SK-N-MC (cell line): Measurements from ENCODE around the gene MSH3.

Experiments
- EZH2 ChIP-seq: fragments of 200-600 bp; sonication (generic); IDR thresholded peaks from one replicate; pipeline ENCODE4 v1.6.1; 2017; ENCODE audit warnings: antibody characterized with exemption
- POLR2AphosphoS5 ChIP-seq: IDR thresholded peaks from 2 replicates; pipeline ENCODE4 v1.6.1; 2012; ENCODE audit warnings: mild to moderate bottlenecking, low read depth, low read length, borderline replicate concordance

DNA sequence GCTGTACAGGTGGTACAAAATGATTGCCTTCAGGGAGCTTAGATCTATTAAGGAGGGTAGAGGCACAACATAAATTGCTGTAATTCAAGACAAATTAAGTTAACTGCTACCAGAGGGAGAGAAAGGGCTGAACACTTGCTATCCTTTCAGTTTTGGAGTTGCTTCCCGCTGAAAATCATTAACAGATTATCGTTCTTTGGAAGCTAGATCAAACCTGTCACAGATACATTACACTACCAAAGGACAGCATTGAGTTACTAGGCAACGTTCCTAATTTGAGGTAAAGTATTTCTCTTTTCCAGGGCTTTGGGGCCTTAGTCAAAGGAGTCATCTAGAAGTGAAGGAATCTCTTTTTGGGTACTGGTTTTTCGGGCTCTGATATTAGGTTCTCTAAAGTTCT, 85.0 kb downstream of the MSH3 start:
- TF ChIP-seq POLR2AphosphoS5 = no peak
- TF ChIP-seq EZH2 = no peak
